T follicular helper cell (primary cell): ENCODE results near the gene CD68.

Experiments used
- DNase-seq: peaks from one replicate; pipeline ENCODE4 v3.0.0-alpha.2; 2020; ENCODE audit warnings: low read depth

CD68 gene

DNA sequence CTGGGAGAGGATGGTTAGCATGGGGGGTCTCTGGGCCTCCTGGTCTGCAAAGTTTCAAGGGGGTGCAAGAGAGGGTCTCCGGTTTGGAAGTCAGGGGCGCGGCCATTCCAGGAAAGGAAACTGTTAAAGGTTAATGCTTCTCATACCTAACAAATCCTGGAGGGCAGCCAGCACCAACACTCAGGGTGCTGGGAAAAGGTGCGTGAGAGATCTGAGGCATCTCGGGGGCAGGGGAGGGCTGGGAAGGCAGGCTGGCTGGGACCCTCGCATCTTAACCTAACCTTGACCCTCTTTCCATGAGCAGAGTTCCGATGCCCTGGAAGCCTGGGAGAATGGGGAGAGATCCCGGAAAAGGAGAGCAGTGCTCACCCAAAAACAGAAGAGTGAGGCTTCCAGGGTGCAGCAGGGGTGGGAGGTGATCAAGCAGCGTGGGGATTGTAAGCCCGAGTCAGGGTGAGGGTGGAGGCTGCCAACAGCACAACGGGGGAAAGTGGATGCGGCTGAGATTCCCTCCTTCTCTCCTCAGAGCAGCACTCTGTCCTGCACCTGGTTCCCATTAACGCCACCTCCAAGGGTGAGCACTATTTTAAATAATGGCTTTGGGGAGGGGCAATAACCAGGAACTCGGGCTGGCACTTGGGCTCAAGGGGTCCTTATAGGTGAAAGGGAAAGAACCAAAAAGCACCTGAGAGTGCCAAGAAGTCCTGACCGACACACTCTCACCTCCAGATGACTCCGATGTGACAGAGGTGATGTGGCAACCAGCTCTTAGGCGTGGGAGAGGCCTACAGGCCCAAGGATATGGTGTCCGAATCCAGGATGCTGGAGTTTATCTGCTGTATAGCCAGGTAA lies 19.9 kb upstream of the CD68 start:
- DNase-seq: no peak

DNA sequence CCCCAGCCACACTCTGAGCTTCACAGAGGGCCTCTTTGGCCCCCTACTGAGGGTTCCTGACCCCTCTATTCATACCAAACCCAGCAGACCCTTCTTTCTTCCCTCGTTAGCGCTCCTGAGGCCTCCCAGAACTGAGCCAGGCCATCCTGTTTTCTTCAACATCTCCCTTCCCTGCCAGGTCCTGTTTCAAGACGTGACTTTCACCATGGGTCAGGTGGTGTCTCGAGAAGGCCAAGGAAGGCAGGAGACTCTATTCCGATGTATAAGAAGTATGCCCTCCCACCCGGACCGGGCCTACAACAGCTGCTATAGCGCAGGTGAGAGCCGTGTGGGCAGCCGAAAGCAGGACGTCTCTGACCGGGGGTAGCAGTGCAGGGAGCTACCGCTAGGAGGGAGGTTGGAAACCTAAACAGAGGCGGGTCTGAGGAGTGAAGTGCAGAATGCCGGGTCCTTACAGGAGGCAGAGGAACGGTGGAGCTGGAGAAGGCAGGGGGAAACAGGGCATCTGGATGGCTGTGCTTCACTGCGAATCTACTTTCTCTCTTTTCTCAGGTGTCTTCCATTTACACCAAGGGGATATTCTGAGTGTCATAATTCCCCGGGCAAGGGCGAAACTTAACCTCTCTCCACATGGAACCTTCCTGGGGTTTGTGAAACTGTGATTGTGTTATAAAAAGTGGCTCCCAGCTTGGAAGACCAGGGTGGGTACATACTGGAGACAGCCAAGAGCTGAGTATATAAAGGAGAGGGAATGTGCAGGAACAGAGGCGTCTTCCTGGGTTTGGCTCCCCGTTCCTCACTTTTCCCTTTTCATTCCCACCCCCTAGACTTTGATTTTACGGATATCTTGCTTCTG lies 19.0 kb upstream of the CD68 start:
- no peak for DNase-seq

DNA sequence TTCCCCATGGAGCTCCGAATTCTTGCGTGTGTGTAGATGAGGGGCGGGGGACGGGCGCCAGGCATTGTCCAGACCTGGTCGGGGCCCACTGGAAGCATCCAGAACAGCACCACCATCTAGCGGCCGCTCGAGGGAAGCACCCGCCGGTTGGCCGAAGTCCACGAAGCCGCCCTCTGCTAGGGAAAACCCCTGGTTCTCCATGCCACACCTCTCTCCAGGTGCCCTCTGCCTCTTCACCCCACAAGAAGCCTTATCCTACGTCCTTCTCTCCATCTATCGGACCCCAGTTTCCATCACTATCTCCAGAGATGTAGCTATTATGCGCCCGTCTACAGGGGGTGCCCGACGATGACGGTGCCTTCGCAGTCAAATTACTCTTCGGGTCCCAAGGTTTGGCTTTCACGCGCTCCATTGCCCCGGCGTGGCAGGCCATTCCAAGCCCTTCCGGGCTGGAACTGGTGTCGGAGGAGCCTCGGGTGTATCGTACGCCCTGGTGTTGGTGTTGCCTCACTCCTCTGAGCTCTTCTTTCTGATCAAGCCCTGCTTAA lies 18.3 kb upstream of the CD68 start:
- peak; percentile 65 for DNase-seq

DNA sequence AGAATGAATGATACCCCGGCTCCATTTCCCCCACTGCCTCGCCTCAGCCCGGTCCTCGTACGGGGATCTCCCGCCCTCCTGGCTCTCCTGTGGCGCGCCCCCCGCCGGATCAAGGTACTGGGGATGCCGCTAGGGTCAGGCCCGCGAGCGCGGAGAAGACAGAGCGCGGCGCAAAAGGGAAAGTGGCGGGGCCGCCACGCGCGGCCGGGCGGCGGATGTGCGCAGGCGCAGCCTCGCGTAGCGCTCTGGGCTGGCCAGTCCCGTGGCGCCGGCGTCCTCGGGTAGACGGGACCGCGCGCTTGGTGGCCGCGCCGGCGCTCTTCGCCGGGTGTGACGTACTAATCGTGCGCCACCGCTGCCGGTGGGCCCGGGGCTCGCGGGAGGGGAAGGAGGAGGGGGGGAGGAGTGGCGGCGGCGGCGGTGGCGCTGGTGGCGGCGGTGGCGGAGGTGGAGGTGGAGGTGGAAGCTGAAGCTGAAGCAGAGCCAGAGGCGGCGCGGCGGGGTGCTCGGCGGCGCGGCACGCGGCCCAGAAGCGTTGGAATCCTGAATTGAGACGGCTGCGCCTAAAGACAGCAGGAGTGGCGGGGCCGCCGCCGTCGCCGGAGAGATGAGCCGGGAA lies 17.7 kb upstream of the CD68 start, which contains the start of gene SENP3:
Gene SENP3, plus strand, starts transcription at position 331 of the 619 bp plus-strand sequence. CDS start 1,158 bp downstream, outside the sequence.
- DNase-seq: peak; percentile 88

DNA sequence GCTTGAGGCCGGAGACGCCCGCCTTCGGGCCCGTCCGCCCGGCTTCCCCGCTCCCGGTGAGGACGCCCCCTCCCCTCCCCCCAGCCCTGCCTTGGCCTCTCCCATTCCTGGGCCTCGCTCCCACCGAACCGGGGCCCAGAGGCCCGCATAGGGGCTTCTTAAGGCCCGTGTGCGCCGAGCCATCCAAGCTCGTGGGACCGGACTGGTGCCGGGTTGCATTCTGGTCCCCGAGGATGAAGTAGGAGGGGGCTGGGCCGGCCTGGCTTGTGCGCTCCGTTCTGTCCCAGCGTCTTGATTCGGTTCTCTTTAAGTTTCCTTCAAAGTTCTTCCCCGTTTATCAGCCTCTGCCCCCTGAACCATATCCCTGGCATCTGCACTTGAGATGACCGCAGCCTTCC lies 17.2 kb upstream of the CD68 start:
- DNase-seq: no peak

DNA sequence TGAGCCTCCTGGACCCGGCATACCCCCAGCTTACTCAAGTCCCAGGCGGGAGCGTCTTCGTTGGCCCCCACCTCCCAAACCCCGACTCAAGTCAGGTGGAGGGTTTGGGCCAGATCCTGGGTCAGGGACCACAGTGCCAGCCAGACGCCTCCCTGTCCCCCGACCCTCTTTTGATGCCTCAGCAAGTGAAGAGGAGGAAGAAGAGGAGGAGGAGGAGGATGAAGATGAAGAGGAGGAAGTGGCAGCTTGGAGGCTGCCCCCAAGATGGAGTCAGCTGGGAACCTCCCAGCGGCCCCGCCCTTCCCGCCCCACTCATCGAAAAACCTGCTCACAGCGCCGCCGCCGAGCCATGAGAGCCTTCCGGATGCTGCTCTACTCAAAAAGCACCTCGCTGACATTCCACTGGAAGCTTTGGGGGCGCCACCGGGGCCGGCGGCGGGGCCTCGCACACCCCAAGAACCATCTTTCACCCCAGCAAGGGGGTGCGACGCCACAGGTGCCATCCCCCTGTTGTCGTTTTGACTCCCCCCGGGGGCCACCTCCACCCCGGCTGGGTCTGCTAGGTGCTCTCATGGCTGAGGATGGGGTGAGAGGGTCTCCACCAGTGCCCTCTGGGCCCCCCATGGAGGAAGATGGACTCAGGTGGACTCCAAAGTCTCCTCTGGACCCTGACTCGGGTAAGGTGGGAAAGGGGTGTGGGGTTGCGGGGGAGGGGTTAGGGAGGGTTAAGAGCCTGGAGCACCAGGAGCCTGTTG lies 16.1 kb upstream of the CD68 start:
- DNase-seq: no peak

DNA sequence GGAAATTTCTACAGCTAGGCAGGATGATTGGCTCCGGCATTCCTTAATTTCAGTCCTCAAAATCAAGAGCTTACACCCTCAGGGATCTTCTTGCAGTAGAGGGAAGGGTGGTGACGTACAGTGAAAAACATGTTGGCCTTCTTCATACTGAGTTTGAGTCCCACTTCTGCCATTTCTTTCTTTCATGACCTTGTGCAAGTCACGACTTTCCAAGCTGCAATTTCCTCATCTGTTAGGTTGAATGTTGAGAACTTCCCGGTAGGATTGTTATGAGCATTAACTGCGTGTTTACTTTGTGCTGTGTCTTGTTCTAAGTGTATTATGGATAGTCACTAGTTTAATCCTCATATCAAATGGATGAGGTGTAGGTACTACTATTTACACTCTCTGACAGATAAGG lies 9.9 kb upstream of the CD68 start:
- no peak for DNase-seq

DNA sequence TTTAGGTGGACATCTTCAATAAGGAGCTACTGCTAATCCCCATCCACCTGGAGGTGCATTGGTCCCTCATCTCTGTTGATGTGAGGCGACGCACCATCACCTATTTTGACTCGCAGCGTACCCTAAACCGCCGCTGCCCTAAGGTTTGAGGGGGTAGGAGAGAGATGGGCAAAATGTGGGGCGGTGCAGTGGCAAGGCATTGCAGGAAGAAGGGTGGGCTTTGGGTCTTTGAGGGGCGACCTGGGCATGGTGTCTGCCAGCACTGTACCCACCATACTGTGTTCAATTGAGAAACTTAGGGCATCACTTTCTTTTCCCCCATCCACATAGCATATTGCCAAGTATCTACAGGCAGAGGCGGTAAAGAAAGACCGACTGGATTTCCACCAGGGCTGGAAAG lies 9.1 kb upstream of the CD68 start:
- no peak for DNase-seq

DNA sequence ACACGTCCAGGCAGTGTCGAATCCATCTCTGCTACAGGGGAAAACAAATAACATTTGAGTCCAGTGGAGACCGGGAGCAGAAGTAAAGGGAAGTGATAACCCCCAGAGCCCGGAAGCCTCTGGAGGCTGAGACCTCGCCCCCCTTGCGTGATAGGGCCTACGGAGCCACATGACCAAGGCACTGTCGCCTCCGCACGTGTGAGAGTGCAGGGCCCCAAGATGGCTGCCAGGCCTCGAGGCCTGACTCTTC lies 7.2 kb upstream of the CD68 start:
- no peak for DNase-seq

DNA sequence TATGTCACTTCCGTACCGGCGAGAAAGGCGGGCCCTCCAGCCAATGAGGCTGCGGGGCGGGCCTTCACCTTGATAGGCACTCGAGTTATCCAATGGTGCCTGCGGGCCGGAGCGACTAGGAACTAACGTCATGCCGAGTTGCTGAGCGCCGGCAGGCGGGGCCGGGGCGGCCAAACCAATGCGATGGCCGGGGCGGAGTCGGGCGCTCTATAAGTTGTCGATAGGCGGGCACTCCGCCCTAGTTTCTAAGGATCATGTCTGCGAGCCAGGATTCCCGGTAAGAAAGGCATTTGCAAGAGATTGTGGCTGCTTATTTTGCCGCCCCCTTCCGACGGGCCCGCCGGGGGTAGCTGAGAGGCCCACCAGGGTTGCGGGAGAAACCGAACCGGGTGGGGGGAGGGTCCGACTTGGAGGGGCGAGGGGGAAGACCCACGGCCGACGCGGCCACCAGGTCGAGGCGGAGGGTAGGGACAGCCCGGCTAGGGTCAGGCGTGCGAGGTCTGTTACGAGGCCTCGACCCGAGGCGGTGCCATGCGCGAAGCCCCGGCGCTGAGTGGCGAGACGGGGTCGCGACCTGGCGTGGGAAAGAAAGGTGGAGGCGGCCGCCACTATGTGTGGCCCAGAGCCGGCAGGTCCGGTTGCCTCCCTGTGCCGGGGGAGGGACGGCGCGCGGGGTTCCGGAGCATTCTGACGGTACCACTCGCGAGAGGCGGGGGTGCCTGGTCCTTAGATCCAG lies 6.7 kb upstream of the CD68 start:
- DNase-seq: peak; percentile 100

DNA sequence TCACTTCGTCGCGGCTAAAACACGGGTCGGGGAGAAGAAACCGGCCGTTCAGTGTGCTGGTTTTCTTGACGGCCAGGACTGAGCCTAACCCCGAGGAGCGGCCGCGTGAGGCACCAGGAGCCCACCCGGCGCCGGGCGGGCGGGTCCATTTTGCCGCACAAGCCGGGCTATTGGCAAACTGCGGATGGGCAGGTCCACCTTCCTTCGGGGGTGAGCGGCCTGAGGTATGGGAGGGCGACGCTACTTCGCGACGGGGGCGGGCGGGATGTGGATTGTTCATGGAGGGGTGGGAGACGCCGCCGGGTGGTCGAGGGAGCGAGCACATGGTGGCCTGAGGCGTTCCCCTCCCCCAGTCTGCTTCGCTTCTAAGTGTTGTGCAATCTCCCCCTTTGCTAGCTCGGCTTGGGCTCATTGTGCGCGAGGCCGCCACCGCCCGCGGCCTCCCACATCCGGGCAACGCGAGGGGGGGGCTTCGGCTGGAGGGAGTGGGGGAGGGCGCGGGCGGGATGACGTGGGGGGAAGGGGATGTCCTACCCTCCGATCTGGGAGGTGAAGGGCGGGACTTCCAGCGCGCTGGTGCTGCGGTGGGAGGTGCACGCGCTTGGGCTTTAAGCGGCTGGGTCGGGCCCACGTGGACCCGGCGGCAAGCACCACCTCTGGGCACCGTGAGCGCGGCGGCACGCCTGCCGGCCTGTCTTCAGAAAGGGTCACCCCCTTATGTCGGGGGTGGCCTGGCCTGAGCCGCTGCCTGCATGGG lies 5.9 kb upstream of the CD68 start:
- peak; percentile 87 for DNase-seq

DNA sequence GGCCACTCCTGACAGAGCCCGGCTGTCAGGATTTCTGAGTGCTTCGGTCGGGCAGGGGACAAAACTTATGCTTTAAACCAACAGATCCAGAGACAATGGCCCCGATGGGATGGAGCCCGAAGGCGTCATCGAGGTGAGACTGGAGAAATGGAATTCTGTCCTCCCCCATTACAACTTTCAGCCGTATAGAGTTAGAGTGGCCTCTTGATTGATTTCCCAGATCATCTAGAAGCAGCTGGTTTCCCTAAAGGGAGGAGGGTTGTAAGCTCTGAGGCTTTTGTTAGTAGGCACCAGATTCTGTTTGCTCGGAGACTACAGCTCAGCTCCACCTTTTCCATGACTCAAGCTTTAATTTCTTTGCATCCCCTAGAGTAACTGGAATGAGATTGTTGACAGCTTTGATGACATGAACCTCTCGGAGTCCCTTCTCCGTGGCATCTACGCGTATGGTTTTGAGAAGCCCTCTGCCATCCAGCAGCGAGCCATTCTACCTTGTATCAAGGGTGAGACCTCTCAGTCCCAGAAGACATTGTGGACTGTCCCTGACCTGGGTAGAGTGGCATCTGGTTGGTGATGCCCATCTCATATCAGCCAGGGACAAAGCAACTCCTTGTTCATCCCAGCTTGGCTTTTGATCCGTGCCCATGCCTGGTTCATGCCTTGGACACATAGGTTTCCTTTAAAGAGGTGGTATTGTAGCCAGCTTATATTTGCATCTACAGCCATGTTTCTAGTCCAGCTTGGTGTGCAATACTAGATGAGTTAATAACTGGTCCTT lies 5.1 kb upstream of the CD68 start:
- DNase-seq: no peak

DNA sequence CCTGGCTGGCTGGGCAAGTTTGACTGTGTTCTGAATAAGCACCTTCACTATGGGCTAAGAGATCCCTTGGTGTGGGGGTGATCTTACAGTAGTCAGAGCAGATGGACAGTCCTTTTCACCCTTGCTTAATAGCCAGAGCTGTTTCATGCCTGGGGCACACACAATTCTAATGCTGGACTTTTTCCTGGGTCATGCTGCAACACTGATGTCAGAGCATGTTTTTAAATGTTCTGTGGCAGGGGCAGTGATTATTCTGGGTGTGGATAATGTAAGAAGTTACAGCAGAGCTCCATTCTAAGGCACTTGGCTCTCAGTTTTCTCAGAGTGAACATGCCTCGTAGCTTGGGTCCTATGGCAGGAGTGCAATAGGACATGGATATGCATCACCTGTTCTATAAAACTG lies 4.0 kb upstream of the CD68 start:
- no peak for DNase-seq

DNA sequence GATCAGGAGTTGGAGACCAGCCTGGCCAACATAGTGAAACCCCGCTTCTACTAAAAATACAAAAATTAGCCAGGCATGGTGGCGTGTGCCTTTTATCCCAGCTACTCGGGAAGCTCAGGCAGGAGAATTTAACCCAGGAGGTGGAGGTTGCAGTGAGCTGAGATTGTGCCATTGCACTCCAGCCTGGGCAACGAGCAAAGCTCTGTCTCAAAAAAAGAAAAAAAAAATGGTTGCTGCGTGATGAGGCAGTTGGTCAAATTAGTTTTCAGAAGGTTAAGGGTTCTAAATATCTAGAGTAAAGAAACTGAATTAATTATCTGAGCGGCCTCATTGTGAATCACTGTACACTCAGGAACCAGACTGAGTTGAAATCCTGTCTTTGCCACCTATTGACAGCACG lies 3.5 kb upstream of the CD68 start:
- DNase-seq: no peak

DNA sequence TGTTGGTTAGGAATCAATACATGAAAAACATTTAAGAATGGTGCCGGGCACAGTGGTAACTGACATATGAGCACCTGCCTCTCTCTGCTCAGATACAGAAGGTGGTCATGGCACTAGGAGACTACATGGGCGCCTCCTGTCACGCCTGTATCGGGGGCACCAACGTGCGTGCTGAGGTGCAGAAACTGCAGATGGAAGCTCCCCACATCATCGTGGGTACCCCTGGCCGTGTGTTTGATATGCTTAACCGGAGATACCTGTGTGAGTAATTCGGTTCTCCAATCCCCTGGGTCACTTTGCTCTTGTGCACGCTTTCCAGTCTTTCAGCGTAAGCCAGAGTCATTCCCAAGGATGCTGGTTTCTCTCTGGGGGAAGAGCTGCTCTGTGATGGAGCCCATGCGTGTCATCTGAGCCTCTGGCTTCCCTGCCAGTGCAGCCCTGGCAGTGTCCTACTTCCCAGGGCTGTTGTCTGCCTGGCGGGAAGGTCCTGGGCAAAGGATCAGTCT lies 3.0 kb upstream of the CD68 start:
- DNase-seq: no peak

DNA sequence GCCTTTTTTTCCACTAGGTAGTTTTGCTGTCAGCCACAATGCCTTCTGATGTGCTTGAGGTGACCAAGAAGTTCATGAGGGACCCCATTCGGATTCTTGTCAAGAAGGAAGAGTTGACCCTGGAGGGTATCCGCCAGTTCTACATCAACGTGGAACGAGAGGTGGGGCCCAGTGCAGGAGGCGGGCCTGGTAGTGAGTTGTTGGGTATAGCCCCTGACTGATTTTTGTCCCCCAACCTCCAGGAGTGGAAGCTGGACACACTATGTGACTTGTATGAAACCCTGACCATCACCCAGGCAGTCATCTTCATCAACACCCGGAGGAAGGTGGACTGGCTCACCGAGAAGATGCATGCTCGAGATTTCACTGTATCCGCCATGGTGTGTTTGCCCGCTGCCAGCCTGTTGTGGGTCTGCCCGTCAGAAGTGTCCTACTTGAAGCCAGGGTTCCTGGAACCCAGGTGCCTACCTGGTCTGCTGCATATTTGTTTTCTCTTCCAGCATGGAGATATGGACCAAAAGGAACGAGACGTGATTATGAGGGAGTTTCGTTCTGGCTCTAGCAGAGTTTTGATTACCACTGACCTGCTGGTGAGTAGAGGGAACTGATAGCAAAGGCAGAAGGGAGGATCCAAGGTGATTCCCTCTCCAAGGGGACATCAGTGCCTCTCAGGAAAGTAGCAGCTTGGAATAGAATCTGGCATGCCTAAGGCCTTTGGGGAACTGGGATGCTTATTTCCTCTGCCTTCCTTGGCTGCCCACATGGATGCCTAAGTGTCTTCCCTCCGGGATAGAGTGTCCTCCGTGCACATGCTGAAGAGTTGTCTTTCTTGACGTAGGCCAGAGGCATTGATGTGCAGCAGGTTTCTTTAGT lies 1.9 kb upstream of the CD68 start:
- DNase-seq: no peak

DNA sequence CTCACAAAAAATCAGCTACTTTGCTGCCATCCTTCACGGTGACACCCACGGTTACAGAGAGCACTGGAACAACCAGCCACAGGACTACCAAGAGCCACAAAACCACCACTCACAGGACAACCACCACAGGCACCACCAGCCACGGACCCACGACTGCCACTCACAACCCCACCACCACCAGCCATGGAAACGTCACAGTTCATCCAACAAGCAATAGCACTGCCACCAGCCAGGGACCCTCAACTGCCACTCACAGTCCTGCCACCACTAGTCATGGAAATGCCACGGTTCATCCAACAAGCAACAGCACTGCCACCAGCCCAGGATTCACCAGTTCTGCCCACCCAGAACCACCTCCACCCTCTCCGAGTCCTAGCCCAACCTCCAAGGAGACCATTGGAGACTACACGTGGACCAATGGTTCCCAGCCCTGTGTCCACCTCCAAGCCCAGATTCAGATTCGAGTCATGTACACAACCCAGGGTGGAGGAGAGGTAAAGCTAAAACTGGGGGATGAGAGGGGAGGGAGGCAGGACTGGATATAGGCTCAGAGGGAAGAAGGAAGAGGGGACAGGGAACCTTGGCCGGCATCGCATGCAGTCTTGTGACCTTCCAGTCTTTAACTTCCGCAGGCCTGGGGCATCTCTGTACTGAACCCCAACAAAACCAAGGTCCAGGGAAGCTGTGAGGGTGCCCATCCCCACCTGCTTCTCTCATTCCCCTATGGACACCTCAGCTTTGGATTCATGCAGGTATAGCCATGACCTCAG lies 581 bp downstream of the CD68 start:
- DNase-seq: no peak
